Measurements from ENCODE around the gene HPGDS.

The HPGDS gene

GRCh38 chr4:94349193-94349592 lies 6.6 kb upstream of the HPGDS start:
- no peak for DNase-seq (ENCODE audit: low read depth)
- H3K4me3 ChIP-seq (ENCODE audit: low read length) = no peak overlapping the region

GRCh38 chr4:94348666-94349065 lies 6.0 kb upstream of the HPGDS start:
- no peak for TF ChIP-seq CTCF (conservative IDR thresholded peaks at IDR 0.05; ENCODE audit: low read length)
- no peak for DNase-seq (ENCODE audit: low read depth)
- no peak overlapping the region for H3K4me3 ChIP-seq (ENCODE audit: low read length)

More at GRCh38 chr4:94349193-94349592, 6.6 kb upstream of the HPGDS start:
- no peak for TF ChIP-seq CTCF (conservative IDR thresholded peaks at IDR 0.05; ENCODE audit: low read length)

- DNase-seq (ENCODE audit: low read depth) = no peak
- H3K4me3 ChIP-seq (ENCODE audit: low read length) = no peak overlapping the region
- no peak for TF ChIP-seq CTCF (conservative IDR thresholded peaks at IDR 0.05; ENCODE audit: low read length)
These were observed 3.9 kb upstream of the HPGDS start for GRCh38 chr4:94346541-94346940.

GRCh38 chr4:94345969-94346368 lies 3.3 kb upstream of the HPGDS start:
- H3K4me3 ChIP-seq (ENCODE audit: low read length) = no peak overlapping the region
- DNase-seq (ENCODE audit: low read depth) = no peak
- TF ChIP-seq CTCF (conservative IDR thresholded peaks at IDR 0.05; ENCODE audit: low read length) = no peak

GRCh38 chr4:94345266-94345665 lies 2.6 kb upstream of the HPGDS start:
- DNase-seq (ENCODE audit: low read depth) = no peak
- no peak for TF ChIP-seq CTCF (conservative IDR thresholded peaks at IDR 0.05; ENCODE audit: low read length)

GRCh38 chr4:94344457-94344856 lies 1.8 kb upstream of the HPGDS start:
- TF ChIP-seq CTCF (conservative IDR thresholded peaks at IDR 0.05; ENCODE audit: low read length) = no peak
- DNase-seq (ENCODE audit: low read depth) = no peak

More at GRCh38 chr4:94345266-94345665, 2.6 kb upstream of the HPGDS start:
- no peak overlapping the region for H3K4me3 ChIP-seq (ENCODE audit: low read length)

GRCh38 chr4:94341481-94342370 lies 910 bp downstream of the HPGDS start:
- DNase-seq (ENCODE audit: low read depth) = no peak
- H3K4me3 ChIP-seq (ENCODE audit: low read length) = no peak overlapping the region
- TF ChIP-seq CTCF (conservative IDR thresholded peaks at IDR 0.05; ENCODE audit: low read length) = no peak

More at GRCh38 chr4:94344457-94344856, 1.8 kb upstream of the HPGDS start:
- H3K4me3 ChIP-seq (ENCODE audit: low read length) = no peak overlapping the region
